Activated CD8-positive, alpha-beta memory T cell treated with anti-CD3 and anti-CD28 coated beads for 48 hours (primary cell): ENCODE results near the gene TBC1D3K.
"Not testable (repeated sequence)": the region's sequence is repeated elsewhere in the genome, so short reads cannot be mapped to it uniquely, and the experiment has no call there.

ENCODE experiments used
- DNase-seq, 3 experiments: peaks; one replicate each; pipeline ENCODE4 v3.0.0-alpha.2; 2020; ENCODE audit warnings: low read depth in 2 of 3, low spot score in 2 of 3

Gene TBC1D3K

DNA sequence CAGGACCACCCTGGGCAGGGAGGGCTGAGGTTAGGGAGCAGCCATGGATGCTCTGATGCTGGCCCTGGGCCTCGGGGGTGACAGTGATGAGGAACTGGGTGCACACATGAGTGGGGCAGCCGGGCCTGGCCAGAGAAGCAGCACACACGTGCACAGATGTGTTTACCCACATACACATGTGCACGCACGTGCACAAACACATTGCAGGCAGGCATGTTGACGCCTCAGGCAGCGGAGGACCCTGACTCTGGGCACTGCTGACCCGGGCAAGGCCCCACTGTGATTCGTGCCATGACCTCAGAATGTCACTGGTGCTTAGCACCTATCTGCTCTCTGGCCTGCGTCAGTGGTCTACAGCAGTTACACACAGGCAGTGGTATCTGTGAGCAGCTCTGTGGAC lies at the start of gene TBC1D3K:
TSS of gene TBC1D3K (plus strand) at position 301 of the 400 bp plus-strand sequence. CDS start 1,585 bp downstream, outside the sequence.
- DNase-seq = not testable (repeated sequence)

DNA sequence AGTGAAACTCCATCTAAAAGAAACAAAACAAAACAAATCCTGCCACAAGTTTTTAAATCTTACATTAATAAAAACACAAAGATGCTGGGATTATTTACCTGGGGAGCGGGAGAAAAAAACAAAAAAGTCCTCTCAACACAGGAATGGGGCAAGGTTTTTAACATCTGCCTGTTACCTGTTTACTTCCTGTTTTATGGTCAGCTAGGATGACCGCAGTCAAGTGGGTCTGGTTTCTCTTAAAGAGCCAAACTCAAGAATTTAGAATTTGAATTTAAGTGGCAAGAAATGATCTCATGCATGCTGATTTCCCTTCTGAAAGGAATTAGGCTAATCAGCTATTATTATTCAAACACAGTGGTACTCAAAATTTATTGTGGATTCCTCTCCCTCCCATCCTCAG lies 39.7 kb upstream of the TBC1D3K start:
- no peak for DNase-seq

DNA sequence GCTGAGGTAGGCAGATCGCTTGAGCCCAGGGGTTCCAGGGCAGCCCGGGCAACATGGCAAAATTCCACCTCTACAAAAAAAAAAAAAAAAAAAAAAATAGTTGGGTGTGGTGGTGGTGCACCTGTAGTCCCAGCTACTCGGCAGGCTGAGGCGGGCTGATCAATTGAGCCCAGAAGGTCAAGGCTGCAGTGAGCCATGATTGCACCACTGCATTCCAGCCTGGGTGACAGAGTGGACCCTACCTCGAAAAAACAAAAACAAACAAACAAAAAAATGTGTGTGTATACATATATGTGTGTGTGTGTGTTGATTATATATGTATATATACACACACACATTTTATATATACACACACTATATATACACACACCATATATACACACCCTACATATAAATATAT lies 39.1 kb upstream of the TBC1D3K start:
- no peak for DNase-seq

DNA sequence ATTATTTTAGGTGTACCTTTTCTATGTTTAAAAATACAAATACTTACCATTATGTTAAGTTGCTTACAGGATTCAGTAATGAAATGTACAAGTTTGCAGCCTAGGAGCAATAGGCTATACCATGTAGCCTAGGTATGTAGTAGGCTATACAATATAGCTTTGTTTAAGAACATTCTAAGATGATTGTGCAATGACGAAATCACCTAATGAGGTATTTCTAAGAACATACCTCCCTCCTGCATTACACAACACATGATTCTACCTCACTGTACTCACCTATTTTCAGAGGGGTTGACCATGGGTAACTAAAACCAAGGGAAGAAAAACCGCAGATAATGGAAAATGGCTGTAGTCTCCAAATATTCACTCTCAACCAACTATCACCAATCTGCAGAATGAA lies 35.3 kb upstream of the TBC1D3K start:
- no peak for DNase-seq

DNA sequence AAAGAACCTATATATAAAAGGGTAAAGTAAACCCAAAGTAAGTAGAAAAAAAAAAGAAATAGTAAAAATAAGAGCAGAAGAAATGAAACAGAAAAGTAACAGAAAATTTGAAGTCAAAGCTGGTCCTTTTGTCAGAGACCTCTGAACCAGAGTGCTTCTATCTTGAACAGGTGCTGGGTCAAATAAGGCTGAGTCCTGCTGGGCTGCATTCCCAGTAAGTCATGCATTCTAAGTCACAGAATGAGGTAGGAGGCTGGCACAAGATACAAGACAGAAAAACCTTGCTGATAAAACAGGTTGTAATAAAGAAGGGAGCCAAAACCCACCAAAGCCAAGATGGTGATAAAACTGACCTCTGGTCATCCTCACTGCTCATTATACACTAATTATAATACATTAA lies 27.3 kb upstream of the TBC1D3K start:
- not testable (repeated sequence) for DNase-seq
